ENCODE data around the gene C1orf53.

The C1orf53 gene

DNA sequence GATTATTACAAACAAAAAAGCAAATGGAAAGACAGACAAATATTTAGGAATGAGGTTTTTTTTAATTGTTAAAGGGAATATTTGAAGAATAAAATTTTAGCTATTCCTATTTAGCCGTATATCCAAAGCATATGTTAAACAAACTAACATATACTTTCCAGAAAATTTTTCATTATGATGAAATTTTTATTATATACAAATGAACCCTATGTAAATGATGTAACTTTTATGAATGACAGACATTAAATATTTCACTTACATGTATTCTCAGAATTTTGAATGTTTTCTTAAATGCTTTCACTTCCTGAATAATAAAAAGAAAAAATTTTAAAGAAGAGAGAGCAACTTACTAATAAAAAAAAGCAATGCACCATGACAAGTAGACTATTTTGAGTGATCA, 30.6 kb downstream of the C1orf53 start:
- no peaks in the 10 kb centered on the region for H4K20me1 ChIP-seq (ENCODE audit: insufficient read depth, low read length)
- ATAC-seq (ENCODE audit: insufficient read depth, low read depth) (no peak), DNase-seq (no peak)
- H3K79me2 ChIP-seq (ENCODE audit: insufficient read depth, low read length): no peaks in the 10 kb centered on the region
- H3K27me3 ChIP-seq (ENCODE audit: insufficient read depth, low read length, poor library complexity): no peaks in the 10 kb centered on the region
- H3K36me3 ChIP-seq (ENCODE audit: insufficient read depth, low read length): no peaks in the 10 kb centered on the region
- H3K4me3 ChIP-seq (ENCODE audit: low read depth in 1 of 2, low read length in 2 of 2): no peak overlapping the region
- H2AFZ ChIP-seq (ENCODE audit: low read depth, low read length): no peak overlapping the region
- 0 out of 2 replicates have a peak, but pooled peaks cover 4% of the 10 kb centered on the region for H3K4me1 ChIP-seq (ENCODE audit: insufficient read depth, low read length)
- H3K4me2 ChIP-seq (ENCODE audit: insufficient read depth, low read length): no peak overlapping the region
- no peak overlapping the region for H3K27ac ChIP-seq (ENCODE audit: low read length)
- H3K9me3 ChIP-seq (ENCODE audit: insufficient read depth, low read length, severe bottlenecking): no peaks in the 10 kb centered on the region
- TF ChIP-seq, protein P1, sequence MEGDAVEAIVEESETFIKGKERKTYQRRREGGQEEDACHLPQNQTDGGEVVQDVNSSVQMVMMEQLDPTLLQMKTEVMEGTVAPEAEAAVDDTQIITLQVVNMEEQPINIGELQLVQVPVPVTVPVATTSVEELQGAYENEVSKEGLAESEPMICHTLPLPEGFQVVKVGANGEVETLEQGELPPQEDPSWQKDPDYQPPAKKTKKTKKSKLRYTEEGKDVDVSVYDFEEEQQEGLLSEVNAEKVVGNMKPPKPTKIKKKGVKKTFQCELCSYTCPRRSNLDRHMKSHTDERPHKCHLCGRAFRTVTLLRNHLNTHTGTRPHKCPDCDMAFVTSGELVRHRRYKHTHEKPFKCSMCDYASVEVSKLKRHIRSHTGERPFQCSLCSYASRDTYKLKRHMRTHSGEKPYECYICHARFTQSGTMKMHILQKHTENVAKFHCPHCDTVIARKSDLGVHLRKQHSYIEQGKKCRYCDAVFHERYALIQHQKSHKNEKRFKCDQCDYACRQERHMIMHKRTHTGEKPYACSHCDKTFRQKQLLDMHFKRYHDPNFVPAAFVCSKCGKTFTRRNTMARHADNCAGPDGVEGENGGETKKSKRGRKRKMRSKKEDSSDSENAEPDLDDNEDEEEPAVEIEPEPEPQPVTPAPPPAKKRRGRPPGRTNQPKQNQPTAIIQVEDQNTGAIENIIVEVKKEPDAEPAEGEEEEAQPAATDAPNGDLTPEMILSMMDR (IDR thresholded peaks at IDR 0.05; ENCODE audit: borderline replicate concordance, extremely low read depth, low read length, poor library complexity, severe bottlenecking): no peak
- no peak for TF ChIP-seq EZH2 (IDR thresholded peaks at IDR 0.05; ENCODE audit: borderline replicate concordance, low read depth, low read length, severe bottlenecking)
- no peak overlapping the region for H3K9ac ChIP-seq (ENCODE audit: low read depth, low read length)

DNA sequence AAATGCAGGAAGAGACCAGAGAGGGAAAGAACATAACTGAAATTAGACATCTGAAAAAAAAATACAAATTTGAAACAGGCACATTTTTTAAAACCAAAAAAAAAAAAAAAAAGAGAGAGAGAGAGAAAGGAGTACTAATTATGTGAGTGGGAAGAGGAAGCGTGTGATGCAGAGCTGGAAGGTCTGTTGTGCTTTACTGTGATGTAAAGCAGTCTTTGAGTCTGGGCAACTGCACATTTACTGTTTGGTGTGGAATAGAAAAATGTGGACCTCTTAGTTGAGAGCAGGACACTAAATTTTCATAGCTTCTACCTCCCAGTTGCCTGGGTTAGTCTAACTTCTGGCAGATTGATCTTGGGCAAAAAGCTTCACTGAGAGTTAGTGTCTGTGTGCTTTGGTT, 31.2 kb downstream of the C1orf53 start:
- peak overlapping the region; percentile 25 for H2AFZ ChIP-seq (ENCODE audit: low read depth, low read length)
- H3K9me3 ChIP-seq (ENCODE audit: insufficient read depth, low read length, severe bottlenecking): no peaks in the 10 kb centered on the region
- H3K36me3 ChIP-seq (ENCODE audit: insufficient read depth, low read length): no peaks in the 10 kb centered on the region
- H3K4me2 ChIP-seq (ENCODE audit: insufficient read depth, low read length): no peak overlapping the region
- no peaks in the 10 kb centered on the region for H4K20me1 ChIP-seq (ENCODE audit: insufficient read depth, low read length)
- TF ChIP-seq EZH2 (IDR thresholded peaks at IDR 0.05; ENCODE audit: borderline replicate concordance, low read depth, low read length, severe bottlenecking): no peak
- TF ChIP-seq, protein P1 (IDR thresholded peaks at IDR 0.05; ENCODE audit: borderline replicate concordance, extremely low read depth, low read length, poor library complexity, severe bottlenecking): no peak
- H3K4me3 ChIP-seq (ENCODE audit: low read depth in 1 of 2, low read length in 2 of 2): no peak overlapping the region
- 0 out of 2 replicates have a peak, but pooled peaks cover 4% of the 10 kb centered on the region for H3K4me1 ChIP-seq (ENCODE audit: insufficient read depth, low read length)
- no peaks in the 10 kb centered on the region for H3K79me2 ChIP-seq (ENCODE audit: insufficient read depth, low read length)
- H3K27me3 ChIP-seq (ENCODE audit: insufficient read depth, low read length, poor library complexity): no peaks in the 10 kb centered on the region
- peak; percentile 49; the same call in 1 of the 3 replicates for ATAC-seq (ENCODE audit: insufficient read depth, low read depth)
- no peak overlapping the region for H3K27ac ChIP-seq (ENCODE audit: low read length)
- no peak overlapping the region for H3K9ac ChIP-seq (ENCODE audit: low read depth, low read length)
- no peak for DNase-seq

DNA sequence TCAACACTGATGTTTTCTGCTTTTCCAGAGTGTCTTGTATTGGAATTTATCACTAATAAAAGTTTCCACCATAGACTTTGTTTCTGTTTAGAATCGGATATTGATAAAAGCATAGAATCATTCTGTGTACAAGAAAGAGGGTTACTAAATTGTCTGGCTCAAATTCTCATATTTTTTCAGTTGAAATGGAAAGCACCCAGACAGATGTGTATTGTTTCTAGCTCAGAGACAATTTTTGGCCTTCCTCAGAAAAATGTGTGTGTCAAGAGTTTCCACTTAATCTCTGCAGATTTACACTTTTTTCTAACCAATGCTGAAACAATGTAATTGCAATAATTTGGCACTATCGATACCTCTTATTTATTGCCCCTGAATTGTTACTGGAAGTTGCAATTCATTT, 35.0 kb downstream of the C1orf53 start:
- Histone ChIP-seq H2AFZ (ENCODE audit: low read depth, low read length) (no peak overlapping the region), H3K9ac (ENCODE audit: low read depth, low read length) (no peak overlapping the region)

More for the DNA sequence above, 35.0 kb downstream of the C1orf53 start:
- DNase-seq (no peak), ATAC-seq (ENCODE audit: insufficient read depth, low read depth) (no peak)
- Histone ChIP-seq H3K27me3 (ENCODE audit: insufficient read depth, low read length, poor library complexity) (no peaks in the 10 kb centered on the region), H3K4me3 (ENCODE audit: low read depth in 1 of 2, low read length in 2 of 2) (no peak overlapping the region), H3K4me2 (ENCODE audit: insufficient read depth, low read length) (no peak overlapping the region), H3K27ac (ENCODE audit: low read length) (no peak overlapping the region), H3K36me3 (ENCODE audit: insufficient read depth, low read length) (no peaks in the 10 kb centered on the region), H4K20me1 (ENCODE audit: insufficient read depth, low read length) (no peaks in the 10 kb centered on the region), H3K4me1 (ENCODE audit: insufficient read depth, low read length) (0 out of 2 replicates have a peak, but pooled peaks cover 4% of the 10 kb centered on the region), H3K9me3 (ENCODE audit: insufficient read depth, low read length, severe bottlenecking) (no peaks in the 10 kb centered on the region), H3K79me2 (ENCODE audit: insufficient read depth, low read length) (no peaks in the 10 kb centered on the region)
- no peak for TF ChIP-seq EZH2 (IDR thresholded peaks at IDR 0.05; ENCODE audit: borderline replicate concordance, low read depth, low read length, severe bottlenecking)
- TF ChIP-seq, protein P1 (IDR thresholded peaks at IDR 0.05; ENCODE audit: borderline replicate concordance, extremely low read depth, low read length, poor library complexity, severe bottlenecking): no peak

Measured in DND-41 (cell line).